PC-3 (cell line): ENCODE data around the gene PTPRN2. TPM values are rescaled to one million over a fixed set of nuclear protein-coding genes. Genes with fewer than 3 reads are reported as not detected.

Experiments used
- ATAC-seq: fragments of 200-7000 bp; cut with Tn5 transposase; 2 replicates; pipeline ENCODE4 v1.9.1; 2020; ENCODE audit warnings: mild to moderate bottlenecking, moderate library complexity
- BruUV-seq: library from RNA; stranded (reverse); fragments of 400-500 nt; replicated peaks from 2 replicates; lab custom pipeline; 2021; lab: Mats Ljungman, UMichigan
- CTCF ChIA-PET: fragments of 300-600 bp; sonication (Branson Sonifier 250); formaldehyde crosslinking; loops from one replicate; lab custom pipeline; 2022; ENCODE audit warnings: antibody characterized with exemption; lab: Charles Lee
- POLR2A ChIA-PET: fragments of 300-600 bp; sonication (Branson Sonifier 250); formaldehyde crosslinking; loops from one replicate; lab custom pipeline; 2022; ENCODE audit warnings: antibody characterized with exemption; ENCODE audit not compliant: unreplicated experiment; lab: Charles Lee
- DNase-seq: peaks from one replicate; pipeline ENCODE4 v3.0.0-alpha.2; 2015
- H2AFZ ChIP-seq: fragments of 300-600 bp; sonication (generic); 2 replicates; pipeline ENCODE4 v1.6.0; 2016; ENCODE audit warnings: antibody characterized with exemption, low read length
- H3F3A ChIP-seq: fragments of 300-600 bp; sonication (generic); one replicate; pipeline ENCODE4 v1.6.0; 2017; ENCODE audit warnings: antibody characterized with exemption, low read length, control low read depth, mild to moderate bottlenecking; ENCODE audit not compliant: unreplicated experiment
- H3K27ac ChIP-seq: fragments of 300-600 bp; sonication (generic); 2 replicates; pipeline ENCODE4 v1.5.1; 2016; ENCODE audit warnings: mild to moderate bottlenecking, low read length
- H3K27me3 ChIP-seq: fragments of 300-600 bp; sonication (generic); 2 replicates; pipeline ENCODE4 v1.6.1; 2016; ENCODE audit warnings: low read length, mixed read lengths
- H3K36me3 ChIP-seq: fragments of 300-600 bp; sonication (generic); 2 replicates; pipeline ENCODE4 v1.6.1; 2016; ENCODE audit warnings: low read depth, mixed run types, low read length, mixed read lengths
- H3K4me1 ChIP-seq: fragments of 300-600 bp; sonication (generic); 2 replicates; pipeline ENCODE4 v1.5.1; 2016; ENCODE audit warnings: low read length; ENCODE audit not compliant: insufficient read depth
- H3K4me2 ChIP-seq: fragments of 300-600 bp; sonication (generic); 2 replicates; pipeline ENCODE4 v1.6.0; 2016; ENCODE audit warnings: low read length
- H3K4me3 ChIP-seq: fragments of 300-600 bp; sonication (generic); 2 replicates; pipeline ENCODE4 v1.5.1; 2016; ENCODE audit warnings: mild to moderate bottlenecking, low read length, mixed read lengths
- H3K79me2 ChIP-seq: fragments of 300-600 bp; sonication (generic); 2 replicates; pipeline ENCODE4 v1.6.1; 2017; ENCODE audit warnings: low read length, mixed read lengths
- H3K9ac ChIP-seq: fragments of 300-600 bp; sonication (generic); 2 replicates; pipeline ENCODE4 v1.6.0; 2016; ENCODE audit warnings: mild to moderate bottlenecking, low read length
- H3K9me2 ChIP-seq: fragments of 300-600 bp; sonication (generic); replicated peaks from 2 replicates; pipeline ENCODE4 v1.6.1; 2016; ENCODE audit warnings: mixed run types, low read length, mixed read lengths
- H3K9me3 ChIP-seq: fragments of 300-600 bp; sonication (generic); 2 replicates; pipeline ENCODE4 v1.6.1; 2016; ENCODE audit warnings: low read length, mixed read lengths
- H4K20me1 ChIP-seq: fragments of 300-600 bp; sonication (generic); 2 replicates; pipeline ENCODE4 v1.6.1; 2016; ENCODE audit warnings: low read length, mixed read lengths
- CTCF ChIP-seq: fragments of 300-600 bp; sonication (generic); conservative IDR thresholded peaks from 2 replicates; pipeline ENCODE4 v1.5.1; 2017; ENCODE audit warnings: antibody characterized with exemption, low read depth, mild to moderate bottlenecking, low read length
- EZH2 ChIP-seq: fragments of 300-600 bp; sonication (generic); IDR thresholded peaks from one replicate; pipeline ENCODE4 v1.6.1; 2017; ENCODE audit warnings: antibody characterized with exemption, mild to moderate bottlenecking, low read length; ENCODE audit not compliant: unreplicated experiment
- EZH2phosphoT487 ChIP-seq: fragments of 300-600 bp; sonication (generic); IDR thresholded peaks from 2 replicates; pipeline ENCODE4 v1.6.1; 2018; ENCODE audit warnings: mild to moderate bottlenecking, antibody characterized with exemption, low read length, borderline replicate concordance
- intact Hi-C: fragments of 100-400 bp; cut with micrococcal nuclease; formaldehyde crosslinking; loops from 2 replicates; pipeline ENCODE4 v1.9.0; 2023
- total RNA-seq: library from RNA; depleted of rRNA; stranded (reverse); fragments of >200 nt; gene quantifications from 2 replicates; pipeline ENCODE4 v1.2.3, GENCODE V29; 2014

PTPRN2 gene
- total RNA-seq, 1 experiment from 2014 or later: 3.2 TPM

- no peaks in the 10 kb centered on the region for H3K9me2 ChIP-seq
- ChIA-PET CTCF (no interaction called here), POLR2A (no interaction called here)
- no TSS peak for BruUV-seq
- TF ChIP-seq EZH2 (no peak), CTCF (no peak), EZH2phosphoT487 (no peak)
- no peaks in the 10 kb centered on the region for H3K9me3 ChIP-seq
- H3F3A ChIP-seq: no peaks in the 10 kb centered on the region
- H3K4me2 ChIP-seq: no peak overlapping the region
- intact Hi-C loops: no loop called here
- no peak for ATAC-seq
- 0 out of 2 replicates have a peak, but pooled peaks cover 3% of the 10 kb centered on the region for H3K27me3 ChIP-seq
- no peaks in the 10 kb centered on the region for H4K20me1 ChIP-seq
- H3K4me1 ChIP-seq: no peaks in the 10 kb centered on the region
- H2AFZ ChIP-seq: no peak overlapping the region
- no peak for DNase-seq
- no peak overlapping the region for H3K4me3 ChIP-seq
- no peak overlapping the region for H3K9ac ChIP-seq
- no peaks in the 10 kb centered on the region for H3K79me2 ChIP-seq
- H3K36me3 ChIP-seq: no peaks in the 10 kb centered on the region
- H3K27ac ChIP-seq: no peak overlapping the region
These were observed 395.3 kb downstream of the PTPRN2 start for GRCh38 chr7:158192184-158192835.

- Histone ChIP-seq H3K27ac (no peak overlapping the region), H3K4me3 (no peak overlapping the region), H3K9me2 (no peaks in the 10 kb centered on the region), H3K79me2 (no peaks in the 10 kb centered on the region), H3F3A (no peaks in the 10 kb centered on the region), H3K4me2 (no peak overlapping the region), H3K36me3 (no peaks in the 10 kb centered on the region), H3K4me1 (no peaks in the 10 kb centered on the region), H2AFZ (no peak overlapping the region), H4K20me1 (no peaks in the 10 kb centered on the region), H3K27me3 (0 out of 2 replicates have a peak, but pooled peaks cover 3% of the 10 kb centered on the region), H3K9ac (no peak overlapping the region), H3K9me3 (no peaks in the 10 kb centered on the region)
- POLR2A ChIA-PET: no interaction called here
- intact Hi-C loops: no loop called here
- CTCF ChIA-PET: no interaction called here
- ATAC-seq: no peak
- DNase-seq: no peak
- TF ChIP-seq CTCF (no peak), EZH2phosphoT487 (no peak), EZH2 (no peak)
- no TSS peak for BruUV-seq
These were observed 396.0 kb downstream of the PTPRN2 start for GRCh38 chr7:158191671-158192070.

- Histone ChIP-seq H3K27ac (no peak overlapping the region), H3K36me3 (no peaks in the 10 kb centered on the region), H3K4me3 (no peak overlapping the region), H3K9me2 (no peaks in the 10 kb centered on the region), H3K9me3 (no peaks in the 10 kb centered on the region), H2AFZ (no peak overlapping the region), H3K27me3 (0 out of 2 replicates have a peak, but pooled peaks cover 3% of the 10 kb centered on the region), H3K79me2 (no peaks in the 10 kb centered on the region), H3K9ac (no peak overlapping the region), H3K4me2 (no peak overlapping the region), H4K20me1 (no peaks in the 10 kb centered on the region), H3F3A (no peaks in the 10 kb centered on the region), H3K4me1 (no peaks in the 10 kb centered on the region)
- CTCF ChIA-PET: no interaction called here
- no TSS peak for BruUV-seq
- DNase-seq (no peak), ATAC-seq (no peak)
- POLR2A ChIA-PET: no interaction called here
- intact Hi-C loops: no loop called here
- no peak for TF ChIP-seq EZH2
- no peak for TF ChIP-seq CTCF
- TF ChIP-seq EZH2phosphoT487: no peak
These were observed 396.9 kb downstream of the PTPRN2 start for GRCh38 chr7:158190756-158191155.
